Adipose tissue (tissue), 3 donors: ENCODE results near the gene ZBTB7B. TPM values are rescaled to one million over a fixed set of nuclear protein-coding genes. Genes with fewer than 3 reads are reported as not detected.
"Not testable (repeated sequence)": the region's sequence is repeated elsewhere in the genome, so short reads cannot be mapped to it uniquely, and the experiment has no call there.

ENCODE experiments used
- H3K27ac ChIP-seq: one replicate; pipeline ENCODE4 v1.5.1; 2013; ENCODE audit warnings: low read depth, low read length
- WGBS, 3 donors: extraction: QIAGEN DNeasy Blood & Tissue Kit; methylation state at CpG; one replicate each; pipeline ENCODE4 v1.1.7; 2013; 5-methylcytosine and 5-hydroxymethylcytosine counted together
- polyA plus RNA-seq, 3 donors: library from polyadenylated mRNA; stranded (reverse); fragments of 200-250 nt; gene quantifications; one replicate each; pipeline ENCODE4 v1.2.3, GENCODE V29; 2013
- donor health status: healthy with polysubstance abuse.
- donor health status: Bipolar disorder and iron deficiency.
- donor health status: healthy.

ZBTB7B gene
- polyA plus RNA-seq, 3 donors: 30.4 to 55.4 (median 35.7) TPM

DNA sequence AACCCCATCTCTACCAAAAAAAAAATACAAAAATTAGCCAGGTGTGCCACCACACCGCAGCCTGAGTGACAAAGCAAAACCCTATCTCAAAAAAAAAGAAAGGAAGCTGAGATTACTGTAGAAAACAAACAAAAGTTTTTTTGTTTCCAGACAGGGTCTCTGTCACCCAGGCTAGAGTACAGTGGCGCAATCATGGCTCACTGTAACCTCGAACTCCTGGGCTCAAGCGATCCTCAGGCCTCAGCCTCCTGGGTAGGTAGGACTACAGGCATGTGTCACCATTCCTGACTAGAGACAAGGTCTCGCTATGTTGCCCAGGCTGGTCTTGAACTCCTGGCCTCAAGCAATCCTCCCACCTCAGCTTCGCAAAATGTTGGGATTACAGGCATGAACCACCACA, 38.2 kb upstream of the ZBTB7B start:
- 72 to 85% (median 82%) methylated on average over 6 of the region's 6 CpGs for WGBS, 3 donors
- no peak overlapping the region for H3K27ac ChIP-seq

GRCh38 chr1:154966111-154966510, 36.5 kb upstream of the ZBTB7B start:
- no peak overlapping the region for H3K27ac ChIP-seq
- WGBS, 3 donors: 79 to 90% (median 88%) methylated on average over 7 of the region's 7 CpGs

DNA sequence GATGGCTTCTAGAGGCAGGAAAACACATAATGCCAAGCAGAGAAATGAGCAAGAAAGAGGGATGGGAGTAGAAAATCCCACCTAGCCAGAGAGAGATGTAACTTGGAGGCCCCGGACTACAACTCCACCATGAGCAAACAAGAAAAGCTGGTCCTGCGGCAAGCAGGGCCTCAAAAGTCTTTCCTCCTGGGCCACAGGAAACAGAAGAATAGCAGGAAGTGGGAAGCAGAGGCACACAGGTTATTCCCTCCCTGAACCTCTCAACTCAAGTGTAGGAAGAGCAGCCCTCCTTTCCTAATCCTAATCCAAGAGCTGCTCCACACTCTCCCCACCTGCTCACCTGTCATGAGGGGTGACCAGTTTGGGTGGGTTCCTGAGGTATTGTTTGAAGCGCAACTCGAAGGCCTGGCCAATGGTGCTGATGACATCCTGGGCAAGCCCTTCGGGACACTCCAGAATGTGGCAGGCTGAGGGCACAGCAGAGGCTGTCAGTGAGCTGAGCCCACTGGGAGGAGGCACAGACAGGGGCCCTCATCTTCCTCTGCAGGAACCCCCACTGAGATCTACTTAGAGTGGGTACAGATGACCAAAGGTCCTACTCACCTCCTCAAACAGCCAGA, 35.2 kb upstream of the ZBTB7B start:
- H3K27ac ChIP-seq: no peak overlapping the region
- WGBS, 3 donors: 67 to 84% (median 80%) methylated on average over 5 of the region's 5 CpGs

GRCh38 chr1:154968731-154969130, 33.9 kb upstream of the ZBTB7B start:
- H3K27ac ChIP-seq: no peak overlapping the region
- WGBS, 3 donors: 73 to 87% (median 79%) methylated on average over 2 to 3 of the region's 3 CpGs

- 54 to 66% (median 54%) methylated on average over 5 of the region's 5 CpGs for WGBS, 3 donors
Measured at GRCh38 chr1:154969246-154969645, 33.4 kb upstream of the ZBTB7B start.

GRCh38 chr1:154969860-154970452, 32.6 kb upstream of the ZBTB7B start:
- 21 to 49% (median 33%) methylated on average over 19 to 22 of the region's 22 CpGs for WGBS, 3 donors
- H3K27ac ChIP-seq: peak overlapping the region; percentile 73

More at GRCh38 chr1:154969246-154969645, 33.4 kb upstream of the ZBTB7B start:
- H3K27ac ChIP-seq: no peak overlapping the region

GRCh38 chr1:154970631-154971340, 31.8 kb upstream of the ZBTB7B start, which contains the start of gene SHC1:
SHC1 (minus strand) TSS chr1:154970747; CDS start chr1:154970526, 221 bp downstream.
- 11 to 30% (median 12%) methylated on average over 15 of the region's 15 CpGs for WGBS, 3 donors

DNA sequence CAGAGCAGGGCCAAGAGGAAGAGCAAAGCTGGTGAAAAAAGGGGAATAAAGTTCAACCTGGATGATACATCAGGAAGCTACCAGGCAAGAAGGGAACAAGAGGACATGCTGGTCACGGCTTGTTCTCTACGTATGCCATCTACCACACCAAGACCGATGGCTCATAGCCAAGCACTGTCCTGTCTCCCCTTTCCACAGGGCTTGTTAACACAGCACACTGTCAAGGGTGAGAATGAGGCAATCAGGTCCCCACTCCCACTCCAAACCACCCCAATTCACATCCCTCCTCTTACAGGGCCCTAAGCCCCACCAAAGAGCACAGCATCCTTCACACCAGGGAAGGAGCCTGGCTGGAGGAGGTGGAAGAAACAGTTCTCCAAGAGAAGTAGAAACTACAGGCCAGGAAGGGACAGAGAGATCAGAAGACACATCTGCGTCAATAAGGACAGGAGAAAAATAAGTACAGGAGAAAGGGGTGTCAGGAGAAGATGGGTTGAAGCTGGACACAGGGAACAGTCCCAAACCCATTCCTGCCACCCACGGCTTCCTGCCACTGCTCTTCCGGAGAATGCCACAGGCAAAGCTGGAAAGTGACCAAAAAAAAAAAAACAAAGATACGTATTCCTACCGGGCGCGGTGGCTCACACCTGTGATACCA, 31.1 kb upstream of the ZBTB7B start:
- peak overlapping the region; percentile 51 for H3K27ac ChIP-seq
- 32 to 47% (median 39%) methylated on average over 10 of the region's 10 CpGs for WGBS, 3 donors

More at GRCh38 chr1:154970631-154971340, 31.8 kb upstream of the ZBTB7B start, which contains the start of gene SHC1:
- H3K27ac ChIP-seq: peak within 1 kb of the TSS; percentile 73

- peak overlapping the region; percentile 61 for H3K27ac ChIP-seq
- WGBS, 3 donors: 42 to 68% (median 61%) methylated on average over 3 of the region's 3 CpGs
Measured at GRCh38 chr1:154972213-154972516, 30.4 kb upstream of the ZBTB7B start.

GRCh38 chr1:154972517-154973343, 29.9 kb upstream of the ZBTB7B start:
- 16 to 37% (median 27%) methylated on average over 18 of the region's 18 CpGs for WGBS, 3 donors
- H3K27ac ChIP-seq: peak overlapping the region; percentile 64

GRCh38 chr1:154973344-154974101, 29.1 kb upstream of the ZBTB7B start:
- peak overlapping the region; percentile 80 for H3K27ac ChIP-seq
- 3 to 6% (median 4%) methylated on average over 35 to 37 of the region's 37 CpGs for whole genome bisulfite sequencing, 3 donors

GRCh38 chr1:154974102-154974807, 28.3 kb upstream of the ZBTB7B start, which contains the start of gene CKS1B:
CKS1B (plus strand) TSS chr1:154974681; CDS start chr1:154974746, 65 bp downstream.
- H3K27ac ChIP-seq: peak within 1 kb of the TSS; percentile 80
- WGBS, 3 donors: 0 to 1% (median 1%) methylated on average over 47 of the region's 47 CpGs

DNA sequence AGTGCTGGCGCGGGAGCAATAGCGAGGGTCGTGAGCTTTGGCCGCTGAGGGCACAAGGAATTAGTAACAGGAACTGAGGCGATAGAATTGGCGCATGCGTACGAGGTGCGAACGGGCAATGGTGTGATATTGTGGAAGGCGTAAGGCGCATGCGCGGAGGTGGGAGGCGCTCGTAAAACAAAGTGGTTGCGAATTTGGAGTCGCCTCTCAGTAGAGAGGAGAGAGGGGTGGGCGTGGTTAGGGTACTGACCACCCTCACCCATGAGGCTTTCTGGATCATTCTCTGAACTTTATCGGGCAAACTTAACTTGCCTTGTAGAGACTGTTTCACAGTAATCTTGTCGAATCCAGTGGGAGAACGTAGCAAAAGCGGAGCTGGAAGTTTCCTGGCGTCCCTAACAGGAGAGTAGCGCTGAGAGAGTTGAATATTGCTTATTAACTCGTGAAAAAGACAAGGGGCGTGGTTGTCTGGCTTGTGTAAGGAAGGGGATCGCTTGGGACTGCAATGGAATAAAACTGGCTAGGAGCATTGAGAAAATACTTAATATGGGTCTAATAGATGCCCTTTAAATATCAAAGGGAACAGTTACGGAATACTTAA, 27.7 kb upstream of the ZBTB7B start:
- H3K27ac ChIP-seq: peak overlapping the region; percentile 77
- WGBS, 3 donors: 0% methylated on average over 30 of the region's 30 CpGs

GRCh38 chr1:154975409-154976059, 27.1 kb upstream of the ZBTB7B start:
- WGBS, 3 donors: 0 to 1% (median 0%) methylated on average over 24 of the region's 24 CpGs
- peak overlapping the region; percentile 77 for H3K27ac ChIP-seq

- H3K27ac ChIP-seq: not testable (repeated sequence)
- 49 to 60% (median 60%) methylated on average over 3 of the region's 3 CpGs for WGBS, 3 donors
Measured at GRCh38 chr1:154977762-154978161, 24.8 kb upstream of the ZBTB7B start.

DNA sequence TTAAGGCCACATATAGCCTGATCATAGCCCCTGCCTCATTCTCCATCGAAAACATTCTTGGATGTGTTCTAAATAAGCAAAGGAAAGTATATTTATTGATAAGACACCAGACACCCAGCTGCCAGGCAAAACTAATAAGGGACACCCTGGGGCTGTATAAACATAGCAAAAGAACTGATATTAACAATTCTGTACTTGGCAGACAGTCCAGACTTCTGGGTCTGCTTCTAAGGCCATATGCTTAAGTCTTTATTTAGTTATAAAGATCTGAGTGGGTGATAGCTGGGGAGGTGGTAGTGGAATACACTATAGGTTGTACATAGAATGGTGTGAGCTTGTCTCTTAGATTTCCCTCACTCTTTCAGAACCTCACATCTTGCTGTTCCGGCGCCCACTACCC, 24.2 kb upstream of the ZBTB7B start:
- 94 to 96% (median 95%) methylated on average over 3 of the region's 3 CpGs for WGBS, 3 donors
- H3K27ac ChIP-seq: no peak overlapping the region
